H9 (cell line): ENCODE data around the gene ERFL. TPM values are rescaled to one million over a fixed set of nuclear protein-coding genes. Genes with fewer than 3 reads are reported as not detected.
A peak's percentile ranks its signal among the peaks of the same experiment; 100 is the strongest.

Source experiments
- DNase-seq: peaks from one replicate; pipeline ENCODE4 v3.0.0-alpha.2; 2017
- H2AFZ ChIP-seq: one replicate; pipeline ENCODE4 v1.6.1; 2013; ENCODE audit warnings: mild to moderate bottlenecking, low read length, control low read depth, moderate library complexity
- H2AK5ac ChIP-seq: 2 replicates; pipeline ENCODE4 v1.6.1; 2013; ENCODE audit warnings: low read length, control low read depth, mixed read lengths; ENCODE audit not compliant: insufficient read length
- H2BK120ac ChIP-seq: one replicate; pipeline ENCODE4 v1.6.1; 2013; ENCODE audit warnings: low read depth, mild to moderate bottlenecking, low read length, control low read depth, inconsistent platforms; ENCODE audit not compliant: poor library complexity, severe bottlenecking
- H2BK12ac ChIP-seq: 2 replicates; pipeline ENCODE4 v1.6.1; 2013; ENCODE audit warnings: low read length, control low read depth, mixed read lengths, low read depth; ENCODE audit not compliant: insufficient read length
- H2BK15ac ChIP-seq: 2 replicates; pipeline ENCODE4 v1.6.1; 2013; ENCODE audit warnings: low read depth, low read length, control low read depth
- H2BK20ac ChIP-seq: one replicate; pipeline ENCODE4 v1.6.1; 2013; ENCODE audit warnings: low read depth, mild to moderate bottlenecking, low read length, control low read depth, inconsistent platforms; ENCODE audit not compliant: poor library complexity, severe bottlenecking
- H2BK5ac ChIP-seq: 2 replicates; pipeline ENCODE4 v1.6.1; 2013; ENCODE audit warnings: low read length, control low read depth, mixed read lengths; ENCODE audit not compliant: insufficient read length
- H3K14ac ChIP-seq: 2 replicates; pipeline ENCODE4 v1.6.1; 2013; ENCODE audit warnings: low read length, control low read depth; ENCODE audit not compliant: insufficient read depth
- H3K18ac ChIP-seq: 2 replicates; pipeline ENCODE4 v1.6.1; 2013; ENCODE audit warnings: low read depth, mild to moderate bottlenecking, mixed read lengths, low read length, control low read depth; ENCODE audit not compliant: insufficient read length
- H3K23ac ChIP-seq: 2 replicates; pipeline ENCODE4 v1.6.1; 2013; ENCODE audit warnings: low read length, control low read depth, mixed read lengths, low read depth; ENCODE audit not compliant: insufficient read length
- H3K23me2 ChIP-seq: 2 replicates; pipeline ENCODE4 v1.6.1; 2013; ENCODE audit warnings: low read depth, mild to moderate bottlenecking, mixed read lengths, low read length, control low read depth; ENCODE audit not compliant: insufficient read length, poor library complexity, severe bottlenecking
- H3K27ac ChIP-seq: 2 replicates; pipeline ENCODE4 v1.5.1; 2013; ENCODE audit warnings: low read length, control low read depth, mixed read lengths, low read depth; ENCODE audit not compliant: insufficient read length
- H3K27me3 ChIP-seq: 2 replicates; pipeline ENCODE4 v1.6.1; 2013; ENCODE audit warnings: low read length, control low read depth, inconsistent platforms; ENCODE audit not compliant: insufficient read depth
- H3K4ac ChIP-seq: 2 replicates; pipeline ENCODE4 v1.6.1; 2013; ENCODE audit warnings: low read depth, mild to moderate bottlenecking, control low read depth, inconsistent platforms, low read length, moderate library complexity
- H3K4me1 ChIP-seq: 2 replicates; pipeline ENCODE4 v1.6.1; 2013; ENCODE audit warnings: low read length, control low read depth, inconsistent platforms; ENCODE audit not compliant: insufficient read depth
- H3K4me2 ChIP-seq: 2 replicates; pipeline ENCODE4 v1.6.1; 2013; ENCODE audit warnings: low read length, control low read depth, mixed read lengths; ENCODE audit not compliant: insufficient read length, insufficient read depth
- H3K56ac ChIP-seq: 2 replicates; pipeline ENCODE4 v1.6.1; 2013; ENCODE audit warnings: low read depth, mild to moderate bottlenecking, mixed read lengths, low read length, control low read depth; ENCODE audit not compliant: insufficient read length
- H3K79me1 ChIP-seq: 2 replicates; pipeline ENCODE4 v1.6.1; 2013; ENCODE audit warnings: low read depth, mild to moderate bottlenecking, moderate library complexity, low read length, control low read depth, inconsistent platforms; ENCODE audit not compliant: insufficient read depth, poor library complexity, severe bottlenecking
- H3K79me2 ChIP-seq: 2 replicates; pipeline ENCODE4 v1.6.1; 2013; ENCODE audit warnings: low read length, control low read depth, inconsistent platforms; ENCODE audit not compliant: insufficient read depth
- H3K9ac ChIP-seq: 2 replicates; pipeline ENCODE4 v1.6.1; 2013; ENCODE audit warnings: low read length, control low read depth, mixed read lengths; ENCODE audit not compliant: insufficient read length; ENCODE audit errors: extremely low read depth
- H3K9me3 ChIP-seq: one replicate; pipeline ENCODE4 v1.6.1; 2013; ENCODE audit warnings: low read depth, low read length, inconsistent platforms; ENCODE audit not compliant: control insufficient read depth
- H3T11ph ChIP-seq: one replicate; pipeline ENCODE4 v1.6.1; 2013; ENCODE audit warnings: mild to moderate bottlenecking, low read length, control low read depth, inconsistent platforms
- H4K20me1 ChIP-seq: one replicate; pipeline ENCODE4 v1.6.1; 2013; ENCODE audit not compliant: control insufficient read depth, insufficient read length, insufficient read depth
- H4K5ac ChIP-seq: 2 replicates; pipeline ENCODE4 v1.6.1; 2013; ENCODE audit warnings: low read depth, mild to moderate bottlenecking, mixed read lengths, low read length, control low read depth; ENCODE audit not compliant: insufficient read length
- H4K8ac ChIP-seq: replicated peaks from 2 replicates; pipeline ENCODE4 v1.6.1; 2013; ENCODE audit warnings: low read length, control low read depth, mixed read lengths, low read depth; ENCODE audit not compliant: insufficient read length
- H4K91ac ChIP-seq: 2 replicates; pipeline ENCODE4 v1.6.1; 2013; ENCODE audit warnings: low read depth, mild to moderate bottlenecking, moderate library complexity, mixed read lengths, low read length, control low read depth; ENCODE audit not compliant: insufficient read length
- H3K27ac Mint-ChIP-seq, 3 experiments: 2 replicates in 2 of 3; 3 replicates in 1 of 3; pipeline ENCODE4 v1.8.0; 2020 to 2021; ENCODE audit warnings: mixed read lengths in 3 of 3, mild to moderate bottlenecking in 1 of 3, moderate library complexity in 1 of 3
- H3K27me3 Mint-ChIP-seq: 2 replicates; pipeline ENCODE4 v1.8.0; 2021; ENCODE audit warnings: low read depth, mild to moderate bottlenecking, moderate library complexity, mixed read lengths
- H3K36me3 Mint-ChIP-seq, 3 experiments: 2 replicates in 2 of 3; 3 replicates in 1 of 3; pipeline ENCODE4 v1.8.0; 2020 to 2021; ENCODE audit warnings: low read depth in 3 of 3, mixed read lengths in 3 of 3; ENCODE audit not compliant: insufficient read depth in 1 of 3
- H3K4me1 Mint-ChIP-seq, 2 experiments: 2 replicates each; pipeline ENCODE4 v1.8.0; 2020; ENCODE audit warnings: mixed read lengths in 2 of 2
- H3K4me3 Mint-ChIP-seq, 2 experiments: 2 replicates in 1 of 2; 3 replicates in 1 of 2; pipeline ENCODE4 v1.8.0; 2020 to 2021; ENCODE audit warnings: mild to moderate bottlenecking in 2 of 2, mixed read lengths in 2 of 2, moderate library complexity in 1 of 2
- H3K9me3 Mint-ChIP-seq, 2 experiments: 2 replicates in 1 of 2; 3 replicates in 1 of 2; pipeline ENCODE4 v1.8.0; 2020; ENCODE audit warnings: mild to moderate bottlenecking in 2 of 2, mixed read lengths in 2 of 2, moderate library complexity in 1 of 2
- WGBS: extraction: QIAGEN DNeasy Blood & Tissue Kit; methylation state at CpG from one replicate; pipeline ENCODE4 v1.1.7; 2013; ENCODE audit warnings: missing lambda C conversion rate, low lambda C conversion rate, mixed read lengths; ENCODE audit not compliant: insufficient read length; ENCODE audit errors: extremely low coverage; 5-methylcytosine and 5-hydroxymethylcytosine counted together
- long read RNA-seq: library from polyadenylated mRNA; unstranded; transcript quantifications from one replicate; pipeline ENCODE4 v2.0.0, GENCODE V29; 2020
- total RNA-seq: library from RNA; stranded (reverse); gene quantifications from 2 replicates; pipeline ENCODE4 v1.2.1, GENCODE V29; 2021
- TF ChIP-seq, protein P1 (sequence below): fragments of 200-600 bp; sonication (generic); conservative IDR thresholded peaks from 3 replicates; pipeline ENCODE4 v1.8.0; 2021; ENCODE audit warnings: antibody characterized with exemption, mild to moderate bottlenecking

The ERFL gene
- 0.11 and 0.22 TPM in 2 replicates for total RNA-seq
- long read RNA-seq, result 0 reads

DNA sequence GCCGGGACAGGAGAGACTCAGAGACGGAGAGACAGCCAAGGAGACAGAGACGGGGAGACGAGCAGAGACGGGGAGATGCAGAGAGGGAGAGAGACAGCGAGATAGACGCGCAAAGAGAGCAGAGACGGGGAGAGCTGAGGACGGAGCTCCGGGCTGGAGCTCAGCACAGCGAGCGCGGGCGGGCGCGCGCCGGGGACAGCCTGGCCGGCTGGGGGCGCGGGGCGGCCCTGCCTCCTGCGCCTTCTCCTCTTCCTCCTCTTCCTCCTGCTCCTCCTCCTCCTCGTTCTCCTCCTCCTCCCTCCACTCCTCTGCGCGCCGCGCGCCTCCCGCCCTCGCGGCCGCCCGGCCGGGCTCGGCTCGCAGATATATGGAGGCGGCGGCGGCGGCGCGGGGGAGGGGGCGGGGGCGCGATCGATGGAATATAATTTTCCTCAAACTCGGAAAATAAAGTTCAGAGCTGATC, at the start of gene ERFL:
ERFL (minus strand) TSS at position 229 of the 463 bp plus-strand sequence. CDS start 15,530 bp downstream, outside the sequence.
- Histone ChIP-seq H4K8ac (no peak within 1 kb of the TSS), H2BK15ac (no peak within 1 kb of the TSS), H3K9me3 (no peaks in the 10 kb centered on the region), H3K18ac (no peak within 1 kb of the TSS), H3K9ac (no peak within 1 kb of the TSS), H3K4me1 (peaks cover 5% of the 10 kb centered on the region; the same call in 1 of the 2 replicates), H2BK12ac (no peak within 1 kb of the TSS), H3K14ac (no peak within 1 kb of the TSS), H4K91ac (no peak within 1 kb of the TSS), H2BK5ac (no peak within 1 kb of the TSS), H3K4ac (no peak within 1 kb of the TSS), H4K20me1 (no peaks in the 10 kb centered on the region), H3K23me2 (peaks cover 2% of the 10 kb centered on the region), H3K23ac (no peak within 1 kb of the TSS), H3K27me3 (peaks cover 91% of the 10 kb centered on the region), H2AFZ (no peak within 1 kb of the TSS), H3K27ac (no peak within 1 kb of the TSS), H3K56ac (no peak within 1 kb of the TSS), H3T11ph (no peak within 1 kb of the TSS), H2AK5ac (no peak within 1 kb of the TSS), H2BK20ac (no peak within 1 kb of the TSS), H4K5ac (no peak within 1 kb of the TSS), H3K79me2 (no peaks in the 10 kb centered on the region), H3K4me2 (peak within 1 kb of the TSS; percentile 72), H3K79me1 (no peaks in the 10 kb centered on the region), H2BK120ac (no peak within 1 kb of the TSS)
- Mint-ChIP-seq H3K4me1 (peaks cover 21 to 38% of the 10 kb centered on the region in 2 experiments), H3K27ac (no peak within 1 kb of the TSS), H3K27me3 (peaks cover 2% of the 10 kb centered on the region), H3K36me3 (no peaks in the 10 kb centered on the region), H3K4me3 (peak within 1 kb of the TSS; percentile 59 to 84), H3K9me3 (peaks cover 0 to 3% of the 10 kb centered on the region in 2 experiments; a peak in 4 of 5 replicates)
- TF ChIP-seq, protein P1, sequence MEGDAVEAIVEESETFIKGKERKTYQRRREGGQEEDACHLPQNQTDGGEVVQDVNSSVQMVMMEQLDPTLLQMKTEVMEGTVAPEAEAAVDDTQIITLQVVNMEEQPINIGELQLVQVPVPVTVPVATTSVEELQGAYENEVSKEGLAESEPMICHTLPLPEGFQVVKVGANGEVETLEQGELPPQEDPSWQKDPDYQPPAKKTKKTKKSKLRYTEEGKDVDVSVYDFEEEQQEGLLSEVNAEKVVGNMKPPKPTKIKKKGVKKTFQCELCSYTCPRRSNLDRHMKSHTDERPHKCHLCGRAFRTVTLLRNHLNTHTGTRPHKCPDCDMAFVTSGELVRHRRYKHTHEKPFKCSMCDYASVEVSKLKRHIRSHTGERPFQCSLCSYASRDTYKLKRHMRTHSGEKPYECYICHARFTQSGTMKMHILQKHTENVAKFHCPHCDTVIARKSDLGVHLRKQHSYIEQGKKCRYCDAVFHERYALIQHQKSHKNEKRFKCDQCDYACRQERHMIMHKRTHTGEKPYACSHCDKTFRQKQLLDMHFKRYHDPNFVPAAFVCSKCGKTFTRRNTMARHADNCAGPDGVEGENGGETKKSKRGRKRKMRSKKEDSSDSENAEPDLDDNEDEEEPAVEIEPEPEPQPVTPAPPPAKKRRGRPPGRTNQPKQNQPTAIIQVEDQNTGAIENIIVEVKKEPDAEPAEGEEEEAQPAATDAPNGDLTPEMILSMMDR, result no peak
- DNase-seq, result no peak
- no CpG with 5 or more reads among the region's 49 CpGs for whole genome bisulfite sequencing
